ENCODE measurements around the gene LRRTM1.

LRRTM1 gene

GRCh38 chr2:80326861-80327260, 22.3 kb upstream of the LRRTM1 start:
- DNase-seq (ENCODE audit: insufficient read length) (no peak), FAIRE-seq (no peak)
- TF ChIP-seq POLR2AphosphoS5 (IDR thresholded peaks at IDR 0.05; ENCODE audit: low read depth, low read length) (no peak), TAF1 (IDR thresholded peaks at IDR 0.05; ENCODE audit: borderline replicate concordance, low read depth, low read length) (no peak), POLR2A (IDR thresholded peaks at IDR 0.05; ENCODE audit: low read depth, low read length) (no peak)

- TF ChIP-seq POLR2A (IDR thresholded peaks at IDR 0.05; ENCODE audit: low read depth, low read length) (no peak), TAF1 (IDR thresholded peaks at IDR 0.05; ENCODE audit: borderline replicate concordance, low read depth, low read length) (no peak), POLR2AphosphoS5 (IDR thresholded peaks at IDR 0.05; ENCODE audit: low read depth, low read length) (no peak)
- FAIRE-seq (no peak), DNase-seq (ENCODE audit: insufficient read length) (no peak)
Observed at GRCh38 chr2:80326214-80326613, 21.7 kb upstream of the LRRTM1 start.

- no peak for TF ChIP-seq POLR2A (IDR thresholded peaks at IDR 0.05; ENCODE audit: low read depth, low read length)
- no peak for TF ChIP-seq TAF1 (IDR thresholded peaks at IDR 0.05; ENCODE audit: borderline replicate concordance, low read depth, low read length)
- TF ChIP-seq POLR2AphosphoS5 (IDR thresholded peaks at IDR 0.05; ENCODE audit: low read depth, low read length) = no peak
- FAIRE-seq = no peak
Observed at GRCh38 chr2:80324525-80324924, 20.0 kb upstream of the LRRTM1 start.

GRCh38 chr2:80323610-80324009, 19.1 kb upstream of the LRRTM1 start:
- TF ChIP-seq POLR2AphosphoS5 (IDR thresholded peaks at IDR 0.05; ENCODE audit: low read depth, low read length) (no peak), TAF1 (IDR thresholded peaks at IDR 0.05; ENCODE audit: borderline replicate concordance, low read depth, low read length) (no peak), POLR2A (IDR thresholded peaks at IDR 0.05; ENCODE audit: low read depth, low read length) (no peak)
- DNase-seq (ENCODE audit: insufficient read length) = no peak
- FAIRE-seq = no peak

More at GRCh38 chr2:80324525-80324924, 20.0 kb upstream of the LRRTM1 start:
- DNase-seq (ENCODE audit: insufficient read length) = no peak

GRCh38 chr2:80322958-80323357, 18.4 kb upstream of the LRRTM1 start:
- DNase-seq (ENCODE audit: insufficient read length) (no peak), FAIRE-seq (no peak)
- TF ChIP-seq POLR2A (IDR thresholded peaks at IDR 0.05; ENCODE audit: low read depth, low read length) (no peak), TAF1 (IDR thresholded peaks at IDR 0.05; ENCODE audit: borderline replicate concordance, low read depth, low read length) (no peak), POLR2AphosphoS5 (IDR thresholded peaks at IDR 0.05; ENCODE audit: low read depth, low read length) (no peak)

- no peak for DNase-seq (ENCODE audit: insufficient read length)
- TF ChIP-seq POLR2AphosphoS5 (IDR thresholded peaks at IDR 0.05; ENCODE audit: low read depth, low read length) (no peak), TAF1 (IDR thresholded peaks at IDR 0.05; ENCODE audit: borderline replicate concordance, low read depth, low read length) (no peak), POLR2A (IDR thresholded peaks at IDR 0.05; ENCODE audit: low read depth, low read length) (no peak)
- no peak for FAIRE-seq
Observed at GRCh38 chr2:80322311-80322920, 17.9 kb upstream of the LRRTM1 start.

- no peak for DNase-seq (ENCODE audit: insufficient read length)
- TF ChIP-seq TAF1 (IDR thresholded peaks at IDR 0.05; ENCODE audit: borderline replicate concordance, low read depth, low read length) (no peak), POLR2A (IDR thresholded peaks at IDR 0.05; ENCODE audit: low read depth, low read length) (no peak)
- no peak for FAIRE-seq
Observed at GRCh38 chr2:80312282-80312839, 7.8 kb upstream of the LRRTM1 start.

- no peak for TF ChIP-seq POLR2A (IDR thresholded peaks at IDR 0.05; ENCODE audit: low read depth, low read length)
- TF ChIP-seq POLR2AphosphoS5 (IDR thresholded peaks at IDR 0.05; ENCODE audit: low read depth, low read length) = no peak
- no peak for TF ChIP-seq TAF1 (IDR thresholded peaks at IDR 0.05; ENCODE audit: borderline replicate concordance, low read depth, low read length)
- DNase-seq (ENCODE audit: insufficient read length) = no peak
- no peak for FAIRE-seq
Observed at GRCh38 chr2:80311304-80311703, 6.8 kb upstream of the LRRTM1 start.

- no peak for FAIRE-seq
- no peak for DNase-seq (ENCODE audit: insufficient read length)
- TF ChIP-seq POLR2AphosphoS5 (IDR thresholded peaks at IDR 0.05; ENCODE audit: low read depth, low read length) = no peak
- no peak for TF ChIP-seq TAF1 (IDR thresholded peaks at IDR 0.05; ENCODE audit: borderline replicate concordance, low read depth, low read length)
- no peak for TF ChIP-seq POLR2A (IDR thresholded peaks at IDR 0.05; ENCODE audit: low read depth, low read length)
Observed at GRCh38 chr2:80303006-80303908, 1.3 kb downstream of the LRRTM1 start.

GRCh38 chr2:80302314-80303005, 2.1 kb downstream of the LRRTM1 start:
- no peak for FAIRE-seq
- TF ChIP-seq POLR2AphosphoS5 (IDR thresholded peaks at IDR 0.05; ENCODE audit: low read depth, low read length) = no peak
- TF ChIP-seq TAF1 (IDR thresholded peaks at IDR 0.05; ENCODE audit: borderline replicate concordance, low read depth, low read length) = no peak
- no peak for TF ChIP-seq POLR2A (IDR thresholded peaks at IDR 0.05; ENCODE audit: low read depth, low read length)
- no peak for DNase-seq (ENCODE audit: insufficient read length)

- TF ChIP-seq TAF1 (IDR thresholded peaks at IDR 0.05; ENCODE audit: borderline replicate concordance, low read depth, low read length) (no peak), POLR2AphosphoS5 (IDR thresholded peaks at IDR 0.05; ENCODE audit: low read depth, low read length) (no peak), POLR2A (IDR thresholded peaks at IDR 0.05; ENCODE audit: low read depth, low read length) (no peak)
- no peak for DNase-seq (ENCODE audit: insufficient read length)
- no peak for FAIRE-seq
Observed at GRCh38 chr2:80302001-80302313, 2.6 kb downstream of the LRRTM1 start.
